Stimulated activated CD8-positive, alpha-beta memory T cell treated with anti-CD3 and anti-CD28 coated beads, Interleukin-7, amount 100 ng/mL, for 48 hours (primary cell): Measurements from ENCODE around the gene TAGLN3.

Source experiments
- DNase-seq, 2 donors: peaks; one replicate each; pipeline ENCODE4 v3.0.0-alpha.2; 2020; ENCODE audit warnings: low read depth in 1 of 2; ENCODE audit errors: extremely low read depth in 1 of 2

TAGLN3 gene

GRCh38 chr3:111976254-111976653 is 22.5 kb upstream of the TAGLN3 start:
- DNase-seq, result no peak

DNA sequence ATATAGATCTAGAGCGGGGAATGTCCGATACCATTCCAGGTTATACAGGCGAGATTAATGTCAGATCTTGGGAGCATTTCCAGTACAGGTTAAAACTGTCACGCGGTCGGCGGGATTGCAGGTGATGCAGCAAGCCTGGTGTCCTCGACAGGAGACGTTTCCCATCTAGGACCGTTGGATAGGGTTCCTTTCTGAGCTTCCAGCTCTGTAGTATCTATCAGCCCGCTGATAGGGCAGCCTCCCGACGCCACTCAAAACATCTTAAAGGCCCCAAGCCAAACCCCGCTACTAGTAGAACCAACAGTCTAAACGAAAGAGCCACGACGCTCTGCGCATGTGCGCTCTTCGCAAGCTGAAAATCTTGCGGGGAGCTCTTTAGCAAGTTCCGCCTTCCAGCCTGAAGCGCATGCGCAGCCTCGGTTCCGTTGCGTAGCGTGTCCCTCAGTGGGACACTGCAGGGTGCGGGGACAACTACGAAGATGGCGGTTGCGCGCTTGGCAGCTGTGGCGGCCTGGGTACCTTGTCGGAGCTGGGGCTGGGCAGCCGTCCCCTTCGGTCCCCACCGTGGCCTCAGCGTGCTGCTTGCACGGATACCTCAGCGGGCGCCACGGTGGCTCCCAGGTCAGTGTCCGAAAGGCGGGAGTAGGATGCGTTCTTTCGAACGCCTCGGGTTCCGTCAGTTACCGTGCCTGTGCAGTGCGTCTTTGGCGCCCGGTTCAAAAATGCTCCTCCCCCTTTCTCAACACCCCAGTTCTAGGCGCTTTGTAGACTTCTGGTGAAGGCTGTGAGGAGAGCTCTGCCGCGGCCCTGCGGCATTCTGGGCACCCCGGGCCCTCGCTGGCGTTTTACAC is 19.9 kb upstream of the TAGLN3 start, which contains the start of gene ABHD10:
Gene ABHD10, plus strand, starts transcription at position 444 of the 851 bp plus-strand sequence. Its CDS starts 36 bp downstream, at position 480.
- DNase-seq, result peak; percentile 92 to 98

DNA sequence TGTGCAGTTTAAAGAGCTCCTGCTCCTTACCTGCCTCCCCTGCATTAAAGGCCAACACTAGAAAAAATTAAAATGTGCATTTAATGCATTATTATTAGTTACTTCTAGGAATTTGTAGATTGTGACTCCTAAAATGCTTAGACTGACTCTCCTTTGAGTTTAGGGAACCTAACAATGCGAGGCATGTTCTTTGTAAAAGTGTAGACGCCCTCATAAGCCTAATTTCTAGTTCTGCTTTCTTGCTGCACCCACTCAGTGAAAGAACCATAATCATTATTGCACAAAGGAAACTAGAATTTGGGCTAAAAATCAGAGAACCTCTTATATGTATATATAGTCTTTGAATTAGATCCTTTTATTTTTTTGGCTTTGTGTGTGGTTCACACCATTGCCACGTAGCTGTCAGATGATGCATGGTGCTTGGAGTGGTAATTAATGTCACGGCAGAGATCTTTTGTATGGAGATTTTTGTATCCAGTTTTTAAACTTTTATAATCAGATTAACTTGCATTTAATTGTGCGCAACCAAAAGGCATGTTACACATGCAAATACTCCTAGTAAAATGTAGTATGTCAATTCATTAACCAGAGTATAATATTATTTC is 19.2 kb upstream of the TAGLN3 start:
- no peak for DNase-seq

- peak in 1 of 2 donors; percentile 30 for DNase-seq
Measured at GRCh38 chr3:111980716-111981456, 17.8 kb upstream of the TAGLN3 start.

GRCh38 chr3:111981457-111981763 is 17.3 kb upstream of the TAGLN3 start:
- no peak for DNase-seq

DNA sequence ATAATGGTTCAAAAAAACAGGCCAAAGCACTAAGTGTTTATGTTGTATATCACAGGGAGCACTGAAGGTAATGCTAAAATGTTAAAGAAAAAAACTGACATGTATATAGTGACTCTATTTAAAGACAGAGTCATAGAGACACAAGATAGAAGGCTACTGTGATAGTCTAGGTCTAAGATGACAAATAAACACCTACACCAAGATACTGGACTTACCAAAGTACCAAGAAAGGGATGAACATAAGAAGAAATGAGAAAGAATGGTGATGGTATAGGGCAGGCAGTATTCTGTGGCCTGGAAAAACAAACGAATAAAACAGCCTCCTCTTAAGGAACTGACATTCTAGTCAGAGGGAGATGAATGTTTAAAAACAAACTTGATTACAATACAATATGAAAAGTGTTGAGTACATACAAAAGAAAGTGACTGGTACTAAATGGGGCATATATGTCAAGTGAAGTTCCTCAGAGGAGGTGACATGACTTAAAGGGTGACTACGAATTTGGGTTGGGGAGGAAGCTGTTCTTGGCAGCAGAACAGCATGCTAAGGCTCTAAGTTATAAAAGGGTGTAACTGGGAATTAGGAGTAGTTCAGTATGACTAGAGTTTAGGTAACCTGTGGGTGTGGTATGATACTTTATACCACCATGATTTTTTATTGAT is 14.0 kb upstream of the TAGLN3 start:
- DNase-seq, result no peak

DNA sequence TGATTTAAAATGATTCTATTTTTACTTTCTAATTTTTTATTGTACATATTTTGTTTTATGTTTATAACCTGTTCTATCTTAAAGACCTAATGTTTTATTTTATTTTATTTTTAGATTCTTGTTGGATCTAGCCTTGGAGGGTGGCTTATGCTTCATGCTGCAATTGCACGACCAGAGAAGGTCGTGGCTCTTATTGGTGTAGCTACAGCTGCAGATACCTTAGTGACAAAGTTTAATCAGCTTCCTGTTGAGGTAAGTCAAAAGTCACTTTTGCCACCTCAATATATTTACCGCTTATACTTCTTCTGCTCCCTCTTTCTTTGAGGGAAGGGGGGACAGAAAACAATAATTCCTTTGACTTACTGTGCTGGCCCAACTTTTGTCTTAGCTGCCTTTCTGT is 11.9 kb upstream of the TAGLN3 start:
- no peak for DNase-seq

DNA sequence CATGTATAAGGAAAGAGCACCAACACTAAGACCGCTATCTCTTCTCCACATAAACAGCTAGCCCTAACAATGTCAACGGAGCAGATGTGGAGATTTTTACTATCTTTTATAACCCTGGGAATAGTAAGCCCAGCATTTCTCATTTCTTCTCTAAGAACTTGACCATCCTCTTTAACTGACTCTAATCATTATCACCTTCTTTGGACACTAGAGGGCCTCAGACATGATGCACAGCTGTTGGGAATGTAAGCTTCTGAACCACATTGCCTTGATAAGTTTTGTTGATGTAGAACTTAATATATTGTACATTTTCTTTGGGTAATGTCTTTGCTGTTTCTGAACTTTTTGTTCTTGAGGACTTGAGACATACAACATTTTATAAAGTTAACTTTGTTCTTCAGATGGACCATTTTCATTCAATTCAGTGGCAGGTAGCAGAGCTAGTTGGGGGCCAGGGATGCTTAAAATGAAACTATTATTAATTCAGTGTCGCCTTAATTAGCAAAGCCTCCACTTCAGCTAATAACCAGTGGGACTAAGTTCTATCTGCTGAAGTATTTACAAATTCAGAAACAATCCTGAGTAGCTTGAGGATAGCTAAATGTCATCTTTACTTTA is 9.6 kb upstream of the TAGLN3 start:
- no peak for DNase-seq

- DNase-seq, result no peak
Measured at GRCh38 chr3:111993038-111993437, 5.7 kb upstream of the TAGLN3 start.

GRCh38 chr3:111999484-112000324 is 982 bp downstream of the TAGLN3 start:
- no peak for DNase-seq

DNA sequence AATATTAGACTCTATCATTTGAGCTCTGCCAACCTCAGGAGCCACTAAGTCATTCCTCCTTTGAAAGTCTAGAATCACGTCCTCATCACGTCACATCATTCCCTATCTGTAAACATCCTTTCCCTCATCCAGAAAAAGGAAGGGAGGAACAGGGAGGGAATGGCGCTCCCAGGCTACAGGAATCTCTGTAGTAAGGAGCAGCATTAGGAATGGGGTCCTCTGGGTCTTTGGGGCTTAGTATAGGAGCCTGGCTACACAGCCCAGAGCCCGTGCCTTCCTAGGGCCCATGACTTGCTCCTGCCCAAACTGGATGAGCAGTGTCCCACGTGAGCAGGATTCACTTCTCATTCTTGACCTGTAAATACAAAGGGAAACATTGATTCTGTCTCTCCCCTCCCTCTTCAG is 1.6 kb downstream of the TAGLN3 start:
- no peak for DNase-seq

DNA sequence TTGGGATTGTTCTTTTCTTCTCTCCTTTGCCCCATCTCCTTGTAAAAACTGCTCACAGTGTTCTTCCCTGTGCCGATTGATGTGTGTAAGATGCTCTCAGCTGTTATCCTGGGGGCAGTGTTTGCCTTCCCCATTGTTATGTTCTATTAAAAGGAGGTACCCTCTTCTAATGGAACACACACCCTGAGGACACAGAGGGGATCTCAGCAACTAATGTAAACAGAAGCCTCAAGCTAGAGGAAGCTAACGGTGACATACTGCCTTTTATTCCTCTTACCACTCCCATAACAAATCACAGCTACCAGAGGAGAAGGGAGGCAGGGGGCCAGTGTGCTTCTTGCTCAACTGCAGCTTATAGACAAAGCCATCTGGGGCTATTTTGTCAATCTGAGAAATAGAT is 2.2 kb downstream of the TAGLN3 start:
- no peak for DNase-seq

- no peak for DNase-seq
Measured at GRCh38 chr3:112001526-112001925, 2.8 kb downstream of the TAGLN3 start.

- peak; percentile 26 to 50 for DNase-seq
Measured at GRCh38 chr3:112002096-112002971, 3.6 kb downstream of the TAGLN3 start.

DNA sequence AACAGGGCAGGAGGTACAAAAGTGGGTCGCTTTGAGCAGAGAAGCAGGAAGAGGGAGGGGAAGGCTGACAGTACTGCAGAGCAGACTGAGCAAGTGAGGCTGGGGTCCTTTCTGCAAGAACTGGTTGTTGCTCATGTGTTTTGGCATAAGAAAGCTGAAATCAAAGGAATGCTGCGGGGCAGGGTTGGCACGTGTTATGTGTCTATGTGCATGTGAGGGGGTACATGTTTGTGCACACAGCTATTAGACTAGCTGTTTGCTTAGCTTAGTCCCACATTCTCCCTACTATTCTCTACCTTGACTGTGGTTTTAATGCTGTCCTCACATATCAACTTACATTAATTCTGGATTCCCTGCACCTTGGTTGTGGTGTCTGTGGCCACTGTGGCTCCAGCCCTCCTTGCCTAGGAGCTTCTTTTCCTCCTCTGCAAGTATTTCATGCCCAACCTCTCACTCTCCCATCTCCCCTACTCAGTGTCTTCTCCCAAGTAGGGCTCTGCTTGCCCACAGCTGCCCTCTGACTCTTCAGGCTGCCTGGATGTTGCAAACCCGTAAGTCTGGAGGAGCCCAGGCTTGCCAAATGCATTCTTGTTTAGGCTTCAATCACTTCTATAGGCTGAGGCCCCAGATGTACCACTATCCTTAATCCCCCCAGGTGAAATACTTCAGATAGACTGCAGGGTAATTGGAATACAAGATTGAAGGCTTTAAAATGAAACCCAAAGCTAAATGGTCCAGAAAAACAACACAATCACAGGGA is 4.8 kb downstream of the TAGLN3 start:
- no peak for DNase-seq

DNA sequence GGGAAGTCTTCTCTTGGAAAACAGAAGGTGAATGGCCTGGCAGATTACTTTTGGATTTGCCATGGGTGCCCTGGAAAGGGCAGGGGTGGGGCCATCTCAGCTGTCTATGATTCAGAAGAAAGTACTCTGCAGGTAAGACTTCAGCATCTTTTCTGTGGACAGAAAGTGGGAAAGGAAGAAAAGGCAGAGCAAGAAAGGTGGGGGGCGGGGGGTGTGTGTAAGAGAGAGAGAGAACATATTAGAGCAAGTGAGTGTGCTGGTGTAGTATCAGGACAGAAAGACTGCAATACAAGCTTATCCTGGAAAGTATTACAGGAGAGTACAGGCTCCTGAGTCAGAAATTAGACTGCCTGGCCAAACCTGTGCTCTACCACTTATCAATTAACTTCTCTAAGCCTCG is 5.5 kb downstream of the TAGLN3 start:
- no peak for DNase-seq

DNA sequence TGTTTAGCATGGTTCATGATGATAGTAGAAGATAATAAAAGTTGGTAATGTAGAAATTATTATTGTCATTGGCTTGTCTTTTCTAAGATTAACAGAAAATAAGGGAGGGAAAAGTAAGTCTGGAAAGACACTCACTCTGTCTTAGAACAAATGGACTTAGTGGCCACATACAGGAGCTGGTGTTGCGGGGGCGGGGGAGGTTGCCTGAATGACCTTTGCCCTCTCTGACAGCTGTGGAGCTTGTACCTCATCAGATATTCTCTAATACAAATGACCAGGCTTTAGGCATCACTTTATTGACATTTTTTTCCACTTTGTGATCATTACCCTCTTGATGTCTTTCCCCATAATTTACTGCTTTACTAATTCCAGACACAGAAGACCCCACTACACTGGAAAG is 5.9 kb downstream of the TAGLN3 start:
- no peak for DNase-seq

GRCh38 chr3:112005091-112005672 is 6.5 kb downstream of the TAGLN3 start:
- DNase-seq, result no peak
